Mucosa of gallbladder (tissue), 1 donor: ENCODE data around the gene HBEGF. TPM values are rescaled to one million over a fixed set of nuclear protein-coding genes. Genes with fewer than 3 reads are reported as not detected.
A peak's percentile ranks its signal among the peaks of the same experiment; 100 is the strongest.

ENCODE experiments used
- DNase-seq: peaks from one replicate; pipeline ENCODE4 v3.0.0-alpha.2; 2020; ENCODE audit warnings: low spot score
- total RNA-seq: library from RNA; stranded (reverse); gene quantifications from one replicate; pipeline ENCODE4 v1.2.1, GENCODE V29; 2021
- donor health status: DM: no; HTN: no; CAD: no.

HBEGF gene
- total RNA-seq, 1 donor from 2014 or later, result 21.2 TPM

DNA sequence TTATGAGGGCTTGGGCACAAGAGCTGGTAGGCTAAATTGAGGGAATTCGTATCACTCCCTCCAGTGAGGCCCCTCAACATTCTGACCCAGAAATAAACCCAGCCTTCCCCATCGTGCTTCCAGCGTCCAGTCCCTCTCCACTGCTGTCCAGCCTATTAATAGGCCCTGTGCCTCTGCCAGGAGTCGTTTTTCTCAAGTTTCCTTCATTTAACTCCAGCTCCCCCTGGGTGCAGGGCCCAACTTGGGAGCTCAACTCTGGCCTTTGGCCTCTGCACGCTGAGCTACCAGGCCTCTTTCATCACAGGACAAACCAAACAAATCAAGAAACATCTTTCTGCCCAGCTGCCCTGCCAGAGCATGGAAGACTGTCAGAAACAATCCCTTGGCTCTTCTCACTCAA is 10.0 kb downstream of the HBEGF start:
- DNase-seq, result no peak

DNA sequence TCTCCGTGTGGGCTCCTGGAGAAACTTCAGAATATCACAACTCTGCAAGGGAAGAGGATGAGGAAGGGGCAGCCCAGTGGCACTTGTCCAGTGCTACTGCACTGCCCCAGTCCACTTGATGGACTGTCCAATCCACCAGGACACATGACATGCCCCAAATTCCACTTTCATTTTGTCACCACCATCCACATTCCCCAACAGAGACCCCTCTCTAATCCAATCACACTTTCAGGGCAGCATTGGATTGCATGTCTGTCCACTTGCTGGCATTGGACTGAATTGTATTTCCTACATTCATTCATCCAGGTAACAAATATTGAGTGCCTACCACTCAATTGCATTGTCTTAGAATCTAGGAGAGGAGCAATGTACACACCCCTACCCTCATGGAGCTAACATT is 14.8 kb downstream of the HBEGF start:
- DNase-seq, result no peak

DNA sequence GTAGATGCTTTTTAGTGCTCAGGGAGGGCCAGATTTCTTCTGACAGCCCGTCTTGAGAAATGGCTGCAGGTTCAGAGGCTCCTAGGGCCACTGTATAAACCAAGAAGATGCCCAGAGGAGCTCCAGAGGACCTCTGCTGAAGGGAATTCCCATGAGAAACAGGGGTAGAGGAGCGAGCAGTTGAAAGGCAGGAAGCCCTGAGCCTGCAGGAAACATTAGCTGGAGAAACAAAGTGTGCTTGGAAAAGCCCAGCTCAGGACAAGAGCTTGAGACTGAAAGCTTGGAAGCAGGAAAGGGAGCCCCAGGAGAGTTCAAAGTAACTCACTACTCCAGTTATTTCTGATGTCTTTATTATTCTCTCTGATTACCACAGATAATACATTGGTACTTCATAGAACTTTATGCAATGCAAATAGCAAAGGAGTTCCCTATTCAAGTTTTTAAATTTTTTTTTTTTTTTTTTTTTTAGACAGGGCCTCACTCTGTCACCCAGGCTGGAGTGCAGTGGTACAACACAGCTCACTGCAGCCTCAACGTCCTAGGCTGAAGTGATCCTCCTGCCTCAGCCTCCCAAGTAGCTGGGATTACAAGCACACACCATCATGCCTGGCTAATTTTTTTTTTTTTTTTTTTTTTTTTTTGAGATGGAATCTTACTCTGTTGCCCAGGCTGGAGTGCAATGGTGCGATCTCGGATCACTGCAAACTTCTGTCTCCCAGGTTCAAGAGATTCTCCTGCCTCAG is 16.5 kb downstream of the HBEGF start:
- no peak for DNase-seq

DNA sequence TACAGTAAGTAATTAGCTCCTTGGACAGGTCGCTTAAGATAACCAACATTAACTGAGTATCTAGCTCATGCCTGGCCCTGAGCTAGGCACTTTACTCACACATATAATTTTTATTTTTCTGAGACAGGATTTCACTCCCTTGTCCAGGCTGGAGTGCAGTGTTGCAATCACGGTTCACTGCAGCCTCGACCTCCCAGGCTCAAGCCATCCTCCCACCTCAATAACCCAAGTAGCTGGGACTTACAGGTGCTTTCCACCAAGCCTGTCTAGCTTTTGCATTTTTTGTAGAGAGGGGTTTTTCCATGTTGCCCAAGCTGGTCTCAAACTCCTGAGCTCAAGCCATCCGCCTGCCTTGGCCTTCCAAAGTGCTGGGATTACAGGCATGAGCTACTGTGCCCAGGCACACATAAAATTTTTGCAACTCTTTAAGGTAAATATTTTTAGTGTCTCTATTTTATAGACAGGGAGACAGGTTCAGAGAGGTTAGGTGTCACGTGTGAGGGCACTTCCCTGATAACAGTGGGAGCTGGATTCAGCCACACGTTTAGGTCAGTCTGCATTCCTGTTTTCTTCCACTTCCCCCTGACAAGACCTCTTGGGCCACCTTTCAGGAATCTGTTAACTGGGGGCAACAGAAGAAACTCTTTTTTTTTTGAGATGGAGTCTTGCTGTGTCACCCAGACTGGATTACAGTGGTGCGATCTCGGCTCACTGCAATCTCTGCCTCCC is 18.2 kb downstream of the HBEGF start:
- DNase-seq, result no peak

DNA sequence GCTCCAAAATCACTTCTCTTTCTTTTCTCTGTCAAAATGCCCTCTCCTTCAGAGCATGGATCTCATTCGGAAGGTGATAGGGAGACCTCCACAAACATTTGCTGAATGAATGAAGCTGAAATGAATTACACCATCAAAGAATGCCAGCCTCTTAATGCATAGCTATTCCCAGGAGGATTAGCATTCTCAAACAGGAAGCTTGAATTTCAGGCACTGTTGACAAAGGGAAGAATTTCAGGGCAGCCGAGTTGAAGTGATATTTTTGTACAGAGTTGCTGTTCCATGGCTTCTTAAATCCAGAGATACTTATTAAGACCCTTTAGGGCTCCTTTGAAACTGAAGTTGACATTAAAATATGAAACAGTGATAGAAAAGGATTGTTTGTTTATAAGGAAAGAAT is 18.8 kb downstream of the HBEGF start:
- DNase-seq, result no peak

DNA sequence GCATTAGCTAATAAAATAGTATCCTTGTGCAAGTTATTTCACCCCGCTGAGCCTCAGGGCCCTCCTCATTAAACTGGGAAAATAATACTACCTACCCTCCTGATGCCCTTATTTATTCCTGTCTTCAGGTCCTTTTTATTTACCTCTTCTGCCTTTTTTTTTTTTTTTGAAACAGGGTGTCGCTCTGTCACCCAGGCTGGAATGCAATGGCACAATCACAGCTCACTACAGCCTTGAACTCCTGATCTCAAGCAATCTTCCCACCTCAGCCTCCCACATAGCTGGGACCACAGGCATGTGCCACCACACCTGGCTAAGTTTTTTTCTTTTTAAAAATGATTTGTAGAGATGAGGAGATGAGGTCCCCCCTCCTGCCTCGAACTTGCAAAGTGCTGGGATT is 20.9 kb downstream of the HBEGF start:
- no peak for DNase-seq

DNA sequence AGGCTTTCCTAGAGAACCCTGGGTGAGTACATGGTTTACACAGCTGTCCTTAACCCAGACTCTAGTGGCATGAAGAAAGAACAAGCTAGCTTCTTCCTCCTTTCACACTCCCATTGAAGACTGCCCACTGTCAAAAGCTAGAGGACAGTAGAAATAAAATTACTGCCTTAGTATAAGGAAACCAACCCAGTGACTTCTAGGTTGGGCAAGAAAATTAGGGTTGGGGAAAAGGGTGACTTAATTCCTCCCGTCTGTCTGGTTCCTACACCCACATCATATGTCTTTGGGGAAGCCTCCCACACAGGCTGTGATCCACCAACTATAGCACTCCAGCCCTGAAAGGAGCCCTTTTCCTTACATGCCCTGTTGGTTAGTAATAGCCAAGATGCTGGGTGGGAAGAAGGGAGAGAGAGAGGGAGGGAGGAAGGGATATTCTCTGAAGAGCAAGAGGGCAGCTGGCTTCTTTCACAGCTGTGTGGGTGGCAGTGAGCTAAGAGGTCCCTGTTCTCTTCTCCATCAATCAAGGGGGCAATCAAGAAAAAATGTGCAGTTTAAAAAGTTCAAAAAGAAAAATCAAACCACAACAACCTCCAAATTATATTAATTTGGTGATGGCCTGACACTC is 21.7 kb downstream of the HBEGF start:
- no peak for DNase-seq

DNA sequence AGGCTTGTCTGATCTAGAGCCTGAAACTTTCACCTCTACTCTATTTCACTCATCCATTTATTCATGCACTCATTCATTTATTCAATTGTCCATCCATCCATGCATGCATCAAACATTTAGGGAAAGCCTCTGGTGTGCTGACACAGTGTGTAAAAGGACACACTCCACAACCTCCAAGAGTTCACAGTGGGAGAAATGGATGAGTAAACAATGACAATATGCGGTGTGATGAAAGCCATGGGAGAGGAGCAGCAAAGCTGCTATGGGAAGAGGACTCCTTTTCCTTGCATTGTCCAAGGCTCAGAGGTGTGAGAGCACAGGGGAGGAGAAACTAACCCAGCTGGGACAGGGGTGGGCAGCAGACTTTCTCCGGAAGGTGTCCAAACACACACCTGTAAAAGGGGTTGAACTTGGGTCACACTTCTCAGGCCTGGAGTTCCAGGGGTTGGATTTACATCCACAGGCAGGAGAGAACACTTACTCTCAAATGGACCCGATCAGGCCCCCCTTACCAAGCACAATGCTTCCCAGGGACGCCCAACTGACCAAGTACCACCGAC is 22.3 kb downstream of the HBEGF start:
- DNase-seq, result no peak

DNA sequence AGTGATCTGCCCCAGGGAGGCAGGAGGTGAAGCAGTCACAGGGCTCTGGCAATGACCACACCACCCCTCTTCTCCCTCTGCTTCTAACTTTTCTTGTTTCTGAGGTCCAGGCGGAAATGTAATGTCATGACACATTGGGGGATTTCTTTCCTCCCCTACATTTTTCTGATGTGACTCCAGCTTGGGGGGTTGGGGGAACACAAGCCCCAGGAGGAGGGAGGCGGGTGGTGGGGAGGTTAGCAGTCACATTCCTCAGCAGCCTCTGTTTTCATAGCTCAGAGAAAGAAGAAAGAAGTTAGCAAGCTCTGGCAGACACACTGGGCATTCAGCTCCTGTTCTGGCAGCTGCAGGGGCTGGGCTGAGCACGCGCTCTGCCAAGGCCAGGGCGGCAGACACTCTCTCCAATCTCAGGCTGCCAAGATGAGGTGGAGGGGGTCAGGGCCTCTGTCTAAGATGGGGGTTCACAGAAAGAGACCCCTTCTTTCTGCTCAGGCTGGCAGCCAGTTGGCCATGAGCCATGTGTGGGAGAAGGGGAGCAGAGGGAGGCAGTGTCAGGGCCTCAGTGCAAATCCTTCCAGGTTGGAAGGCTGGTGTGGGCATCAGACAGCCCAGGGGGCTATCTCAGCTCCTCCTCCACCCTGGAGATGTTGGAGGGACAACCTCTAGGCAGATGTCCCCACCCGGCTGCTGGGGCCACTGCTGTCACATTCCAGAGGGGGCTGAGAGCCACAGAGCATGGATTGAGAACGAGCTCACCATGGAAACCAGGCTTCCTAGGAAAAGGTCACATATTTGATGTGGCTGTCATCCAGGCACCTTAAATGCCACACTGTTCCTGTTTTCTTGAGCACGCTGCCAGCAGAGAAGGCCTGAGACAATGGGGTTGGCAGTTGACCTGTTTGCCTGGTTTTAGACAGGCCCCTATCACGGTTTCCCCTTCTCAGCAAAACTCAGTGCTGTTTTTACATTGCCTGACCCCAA is 23.4 kb downstream of the HBEGF start:
- peak; percentile 59 for DNase-seq

DNA sequence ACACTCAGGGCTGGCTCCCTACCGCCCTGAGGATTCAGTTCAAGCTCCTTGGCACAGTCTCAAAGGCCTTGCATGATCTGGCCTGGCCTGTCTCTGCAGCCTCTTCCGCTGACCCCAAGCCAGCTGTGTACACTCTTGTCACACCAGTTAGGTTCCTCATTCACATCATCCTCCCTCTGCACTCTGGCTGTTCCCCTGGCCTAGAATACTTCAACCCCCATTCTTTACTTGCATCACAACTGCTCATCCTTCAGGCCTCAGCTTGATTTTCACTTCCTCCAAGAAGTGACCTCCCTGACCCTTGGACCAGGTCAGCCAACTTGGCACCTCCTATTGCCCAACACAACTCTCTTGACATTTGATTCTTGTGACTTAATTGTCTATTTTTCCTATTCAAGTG is 24.6 kb downstream of the HBEGF start:
- DNase-seq, result peak; percentile 41

DNA sequence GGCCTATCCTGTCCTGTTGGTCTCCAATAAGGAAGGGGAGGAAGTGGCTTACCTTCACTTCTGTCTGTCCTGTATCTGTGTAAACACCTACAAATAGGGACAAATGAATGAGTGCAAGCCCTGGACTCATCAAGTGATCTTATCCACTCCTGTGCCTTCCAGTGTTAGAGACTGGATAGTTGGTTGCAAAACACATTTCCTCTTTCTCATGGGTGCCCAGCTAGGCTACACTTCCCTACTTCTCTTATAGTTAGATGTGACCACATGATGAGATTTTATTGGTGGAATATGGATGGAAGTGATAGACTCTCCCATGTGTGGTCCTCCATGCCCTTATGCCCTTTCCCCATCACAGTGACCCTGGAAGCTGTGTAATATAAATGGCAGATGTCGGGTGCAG is 26.6 kb downstream of the HBEGF start:
- no peak for DNase-seq

DNA sequence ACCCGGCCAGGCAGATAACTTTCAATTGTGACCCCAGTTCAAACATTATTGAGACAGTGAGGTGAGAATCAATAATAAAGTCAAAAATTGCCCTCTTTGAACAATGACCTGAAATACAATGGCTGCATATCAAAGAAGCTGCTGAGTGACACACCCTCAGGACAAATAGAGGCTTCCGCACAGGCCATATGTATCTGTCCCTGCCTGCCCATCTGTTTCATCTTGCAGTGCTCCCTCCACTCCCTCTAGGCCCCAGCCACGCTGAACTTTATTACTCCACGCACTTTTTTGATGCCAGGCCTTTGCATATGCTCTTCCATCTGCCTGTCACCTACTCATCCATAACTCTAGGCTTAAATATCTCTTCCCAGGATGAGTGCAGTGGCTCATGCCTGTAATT is 27.6 kb downstream of the HBEGF start:
- no peak for DNase-seq

DNA sequence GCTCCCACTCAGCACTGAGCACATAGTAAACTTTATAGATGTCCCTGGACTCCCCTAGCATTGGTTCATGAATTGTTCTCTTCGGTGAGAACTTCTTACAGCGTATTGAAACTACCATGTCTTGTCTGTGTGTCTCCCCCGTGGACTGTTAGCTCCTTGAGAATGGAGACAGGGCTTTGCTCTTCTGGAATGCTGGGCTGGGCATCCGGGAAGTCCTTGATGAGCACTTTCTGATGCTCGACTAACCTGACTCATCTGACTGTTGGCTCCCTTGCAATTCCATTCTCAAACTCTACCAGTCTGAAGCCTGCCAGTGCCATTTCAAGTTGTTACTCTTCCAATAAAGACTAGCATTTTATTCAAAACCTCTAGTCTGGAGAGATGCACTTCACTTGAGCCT is 28.5 kb downstream of the HBEGF start:
- DNase-seq, result no peak

DNA sequence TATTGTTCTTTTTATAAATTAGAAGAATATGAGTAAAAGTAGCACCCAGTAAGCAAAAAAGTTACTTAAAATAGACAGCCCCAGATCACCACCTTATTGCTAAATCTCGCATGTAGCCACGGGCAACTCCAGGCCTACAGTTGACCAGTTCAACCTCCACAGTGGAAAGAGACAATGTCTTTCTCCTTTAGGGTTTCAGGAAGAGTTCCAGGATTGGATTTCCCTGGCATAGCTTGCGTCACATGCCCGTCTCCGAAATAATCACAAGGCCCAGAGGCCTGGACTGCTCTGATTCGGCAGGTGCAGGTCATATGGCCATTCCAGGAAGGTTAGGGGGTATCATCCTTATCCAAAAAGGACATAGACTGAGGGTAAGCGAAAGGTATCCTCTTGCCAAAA is 33.6 kb downstream of the HBEGF start:
- no peak for DNase-seq

DNA sequence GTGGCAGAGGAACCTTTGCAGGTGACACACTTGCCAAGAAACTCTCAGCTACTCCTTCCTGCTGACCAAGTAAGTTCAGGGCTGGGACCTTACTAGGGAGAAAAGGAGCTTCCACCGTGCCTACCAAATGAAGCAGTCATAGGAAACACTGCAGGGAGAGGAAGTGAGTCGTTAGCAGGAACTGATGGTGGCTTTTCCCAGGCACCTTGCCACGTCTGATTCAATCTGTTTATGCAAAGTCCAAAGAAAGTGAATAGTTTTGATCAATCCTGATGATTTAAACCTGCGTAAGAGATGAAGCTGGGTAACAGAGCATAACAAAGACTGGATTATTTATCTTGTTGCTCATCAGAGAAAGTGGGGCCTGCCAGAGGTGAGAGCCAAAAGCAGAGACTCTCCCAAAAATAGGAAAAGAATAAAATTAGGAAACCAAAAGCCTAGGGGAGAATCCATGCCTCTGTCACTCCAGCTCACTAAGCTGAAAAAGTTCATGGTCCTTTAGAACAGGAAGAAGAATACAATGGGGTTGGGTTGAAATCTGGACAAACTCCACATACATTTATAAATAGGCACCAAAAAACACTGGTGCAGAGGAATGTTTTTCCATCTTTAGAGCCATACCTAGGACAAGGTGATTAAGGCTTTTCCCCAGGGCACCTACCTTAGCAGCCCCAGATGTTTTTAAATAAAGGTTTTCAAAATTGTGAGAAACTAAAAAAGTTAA is 34.2 kb downstream of the HBEGF start:
- DNase-seq, result peak; percentile 42

DNA sequence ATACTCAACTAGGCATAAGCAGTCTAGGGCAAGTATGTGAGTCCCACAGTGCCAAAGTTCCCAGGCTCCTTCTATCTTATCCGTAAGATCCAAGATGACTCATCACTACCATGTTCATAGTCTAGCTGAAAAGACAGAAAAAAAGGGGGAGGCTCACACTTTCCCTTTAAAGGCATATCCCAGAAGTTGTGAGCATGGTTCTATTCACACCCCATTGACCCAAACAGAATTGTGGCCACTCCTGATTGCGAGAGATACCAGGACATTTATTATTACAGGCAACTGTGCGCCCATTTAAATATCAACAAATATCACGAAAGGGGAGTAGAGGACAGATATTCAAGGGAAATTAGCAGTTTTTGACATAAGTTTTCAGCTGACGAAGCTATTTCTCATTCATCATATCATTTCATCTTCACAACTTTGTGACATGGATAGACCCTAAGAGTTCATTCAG is 35.4 kb downstream of the HBEGF start:
- no peak for DNase-seq

DNA sequence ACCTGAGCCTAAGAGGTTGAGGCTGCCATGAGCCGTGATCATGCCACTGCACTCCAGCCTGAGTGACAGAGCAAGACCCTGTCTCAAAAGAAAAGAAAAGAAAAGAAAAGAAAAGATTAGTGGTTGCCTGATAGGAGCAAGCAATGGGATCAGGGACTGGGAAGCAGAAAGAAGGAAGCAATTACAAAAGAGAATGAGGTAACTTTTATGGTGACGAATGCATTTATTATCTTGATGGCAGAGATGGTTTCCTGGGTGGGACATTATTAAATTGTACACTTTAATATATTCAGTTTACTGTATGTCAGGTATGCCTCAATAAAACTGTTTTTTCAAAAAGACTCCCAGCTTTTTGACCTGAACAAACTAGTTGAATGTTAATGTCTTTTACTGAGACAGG is 36.0 kb downstream of the HBEGF start:
- DNase-seq, result no peak

DNA sequence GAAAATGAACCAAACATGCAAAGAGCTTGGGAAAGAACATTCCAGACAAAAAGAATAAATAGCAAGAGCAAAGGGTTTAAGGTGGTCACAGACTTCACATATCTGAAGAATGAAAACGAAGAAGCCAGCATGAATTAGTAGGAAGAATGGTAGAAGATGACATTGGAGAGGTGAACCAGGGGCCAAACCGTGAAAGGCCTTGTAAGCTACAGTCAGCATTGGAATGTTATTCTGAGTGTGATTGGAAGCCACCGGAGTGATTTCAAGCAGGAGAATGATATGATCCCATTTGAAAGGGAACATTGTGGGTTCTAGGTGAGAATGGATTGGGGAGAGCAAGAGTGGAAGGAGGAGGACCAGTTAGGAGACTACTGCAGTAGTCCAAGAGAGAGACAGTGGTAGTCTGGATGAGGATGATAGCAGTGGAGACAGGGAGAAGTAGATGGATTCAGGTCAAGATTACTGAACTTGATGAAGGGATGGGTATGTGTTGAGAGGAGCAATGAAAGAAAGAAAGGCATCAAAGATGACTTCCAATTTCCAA is 36.6 kb downstream of the HBEGF start:
- no peak for DNase-seq

DNA sequence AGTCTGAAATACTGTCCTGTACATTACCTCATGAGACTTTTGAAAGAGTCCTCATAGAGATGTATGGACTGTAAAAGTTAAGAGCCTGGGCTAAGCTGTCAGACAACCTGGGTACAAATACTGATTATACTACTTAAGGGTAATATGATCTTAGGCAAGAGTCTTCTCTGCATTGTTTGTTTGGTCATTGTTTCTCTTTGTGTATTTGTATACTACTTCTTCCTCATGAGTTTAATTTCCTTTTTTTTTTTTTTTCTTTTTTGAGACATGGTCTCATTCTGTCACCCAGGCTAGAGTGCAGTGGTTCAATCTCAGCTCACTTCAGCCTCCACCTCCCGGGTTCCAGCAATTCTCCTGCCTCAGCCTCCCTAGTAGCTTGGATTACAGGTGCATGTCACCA is 40.9 kb downstream of the HBEGF start:
- no peak for DNase-seq

DNA sequence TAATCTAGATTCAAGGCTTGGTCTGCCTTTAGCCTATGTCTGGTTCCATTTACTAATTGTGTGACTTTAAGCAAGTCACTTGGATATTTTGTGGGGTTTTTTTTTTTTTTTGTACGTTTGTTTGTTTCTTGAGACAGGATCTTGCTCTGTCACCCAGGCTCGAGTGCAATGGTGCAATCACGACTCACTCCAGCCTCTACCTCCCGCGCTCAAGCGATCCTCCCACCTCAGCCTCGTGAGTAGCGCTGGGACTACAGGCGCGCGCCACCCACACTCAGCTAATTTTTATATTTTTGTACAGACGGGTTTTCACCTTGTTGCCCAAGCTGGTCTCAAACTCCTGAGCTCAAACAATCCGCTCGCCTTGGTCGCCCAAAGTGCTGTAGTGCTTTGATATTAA is 42.4 kb downstream of the HBEGF start:
- no peak for DNase-seq
